Gastroesophageal sphincter (tissue), 3 donors: ENCODE data around the gene PPFIBP1.

ENCODE experiments used
- CTCF ChIP-seq, 4 experiments: fragments of 200-600 bp in 2 of 4; fragments of 450-650 bp in 2 of 4; sonication (generic) in 1 of 4; IDR thresholded peaks; one replicate each; pipeline ENCODE4 v1.5.1; 2017 to 2019; ENCODE audit warnings: antibody characterized with exemption in 4 of 4, mild to moderate bottlenecking in 2 of 4, moderate library complexity in 2 of 4
- EP300 ChIP-seq: sonication (generic); formaldehyde crosslinking; IDR thresholded peaks from one replicate; pipeline ENCODE4 v1.6.1; 2017; ENCODE audit warnings: antibody characterized with exemption, mild to moderate bottlenecking
- POLR2A ChIP-seq, 2 donors: fragments of 450-650 bp; IDR thresholded peaks; one replicate each; pipeline ENCODE4 v1.6.1; 2017; ENCODE audit warnings: antibody characterized with exemption in 2 of 2, mild to moderate bottlenecking in 2 of 2, moderate library complexity in 1 of 2
- POLR2AphosphoS5 ChIP-seq: sonication (generic); formaldehyde crosslinking; IDR thresholded peaks from one replicate; pipeline ENCODE4 v1.6.1; 2017; ENCODE audit warnings: antibody characterized with exemption

GRCh38 chr12:27622436-27623195, 98.6 kb downstream of the PPFIBP1 start:
- TF ChIP-seq POLR2A (IDR thresholded peaks at IDR 0.05) (no peak), CTCF (IDR thresholded peaks at IDR 0.05) (no peak), EP300 (no peak), POLR2AphosphoS5 (no peak)
